GM23338 (cell line): ENCODE measurements around the gene CT45A3.

Experiments used
- CTCF ChIP-seq, 2 experiments: fragments of 200-600 bp in 1 of 2; sonication (generic) in 1 of 2; conservative IDR thresholded peaks; 2 replicates each; pipeline versions ENCODE4 v1.5.1 to v1.6.1; 2016 to 2017; ENCODE audit warnings: antibody characterized with exemption in 2 of 2, low read depth in 2 of 2, mild to moderate bottlenecking in 2 of 2, moderate library complexity in 1 of 2
- EZH2 ChIP-seq: fragments of 200-600 bp; sonication (generic); IDR thresholded peaks from one replicate; pipeline ENCODE4 v1.8.0; 2017; ENCODE audit warnings: antibody characterized with exemption, mild to moderate bottlenecking, low read depth; ENCODE audit not compliant: unreplicated experiment

DNA sequence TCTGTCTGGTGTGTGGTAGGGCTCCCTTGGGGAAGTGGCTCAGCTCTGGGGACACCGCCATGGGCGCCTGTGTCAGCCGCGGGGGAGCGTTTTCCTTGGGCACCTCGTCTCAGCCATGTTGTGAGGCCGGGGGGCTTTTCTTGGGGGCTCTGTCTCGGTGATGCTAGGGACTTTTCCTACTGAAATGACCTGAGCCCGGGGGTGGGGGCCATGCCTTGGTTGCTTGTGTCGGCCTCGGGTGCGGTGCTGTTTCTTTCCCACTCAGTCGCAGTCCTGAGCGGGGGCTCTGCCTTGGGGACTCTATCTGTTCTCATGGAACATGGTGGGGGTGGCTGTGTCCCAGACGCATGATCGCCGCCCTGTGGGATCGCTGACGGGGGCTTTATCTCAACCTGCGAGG, 54.2 kb downstream of the CT45A3 start:
- TF ChIP-seq CTCF (conservative IDR thresholded peaks at IDR 0.05; ENCODE audit: low read depth in 2 of 2) (no peak), EZH2 (no peak)
